Memory B cell (primary cell): ENCODE measurements around the gene POU3F1.

ENCODE experiments used
- ATAC-seq: fragments of 150-1000 bp; cut with Tn5 transposase; 2 replicates; pipeline ENCODE4 v1.10.0; 2021; ENCODE audit warnings: low read depth, mild to moderate bottlenecking, moderate library complexity
- DNase-seq, 2 donors: peaks; one replicate each; pipeline ENCODE4 v3.0.0; 2022; ENCODE audit warnings: low spot score in 2 of 2
- H3K27ac Mint-ChIP-seq: one replicate; pipeline ENCODE4 v1.8.0; 2022; ENCODE audit warnings: mild to moderate bottlenecking, moderate library complexity, mixed read lengths
- H3K27me3 Mint-ChIP-seq: one replicate; pipeline ENCODE4 v1.8.0; 2022; ENCODE audit warnings: mixed read lengths
- H3K36me3 Mint-ChIP-seq: one replicate; pipeline ENCODE4 v1.8.0; 2022; ENCODE audit warnings: mild to moderate bottlenecking, mixed read lengths
- H3K4me1 Mint-ChIP-seq: one replicate; pipeline ENCODE4 v1.8.0; 2022; ENCODE audit warnings: mixed read lengths
- H3K4me3 Mint-ChIP-seq: one replicate; pipeline ENCODE4 v1.8.0; 2022; ENCODE audit warnings: mild to moderate bottlenecking, moderate library complexity, mixed read lengths
- H3K9me3 Mint-ChIP-seq: one replicate; pipeline ENCODE4 v1.8.0; 2022; ENCODE audit warnings: mixed read lengths

The POU3F1 gene

DNA sequence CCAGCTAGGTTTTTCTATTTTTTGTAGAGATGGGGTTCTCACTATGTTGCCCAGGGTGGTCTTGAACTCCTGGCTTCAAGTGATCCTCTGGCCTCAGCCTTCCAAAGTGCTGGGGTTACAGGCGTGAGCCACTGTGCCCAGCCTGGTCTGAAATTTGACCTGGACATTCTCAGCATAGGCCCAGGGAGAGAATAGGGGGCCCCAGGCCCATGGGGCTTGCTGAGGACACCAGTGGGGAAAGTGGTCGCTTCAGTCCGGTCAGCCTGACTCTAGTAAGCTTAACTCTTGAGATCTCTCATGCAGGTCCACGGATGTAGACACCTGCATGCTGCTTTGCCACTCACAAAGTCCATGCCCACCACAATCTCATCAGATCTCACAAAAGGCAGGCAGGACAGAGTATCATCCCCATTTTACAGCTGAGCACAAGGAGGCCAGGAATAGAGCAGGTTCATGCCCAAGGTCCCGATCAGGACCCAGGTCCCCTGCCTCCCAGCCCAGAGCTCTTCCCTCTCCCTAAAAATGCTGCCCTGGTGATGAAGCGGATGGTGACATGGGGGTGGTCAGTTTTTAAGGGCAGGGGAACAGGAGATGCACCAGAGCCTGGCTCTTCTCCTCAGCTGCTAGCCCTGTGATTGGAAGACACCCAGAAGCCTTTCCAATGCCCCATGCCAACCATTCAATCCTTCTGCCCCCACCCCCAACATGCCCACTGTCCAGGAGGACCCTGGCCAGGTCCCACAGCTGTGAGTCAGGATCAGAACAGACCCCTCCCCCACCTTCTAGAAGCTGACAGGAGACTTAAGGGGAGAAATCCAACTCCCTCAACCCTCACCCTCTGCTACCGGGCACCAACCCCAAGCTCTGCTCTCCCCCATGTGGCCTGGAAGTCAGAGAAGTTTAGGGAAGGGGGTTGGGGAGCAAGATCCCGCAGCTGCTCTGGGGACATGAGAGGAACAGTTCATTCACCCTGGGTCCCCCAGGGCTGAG, 43.0 kb downstream of the POU3F1 start:
- Mint-ChIP-seq H3K9me3 (no peaks in the 10 kb centered on the region), H3K4me1 (peaks cover 6% of the 10 kb centered on the region)

GRCh38 chr1:38000529-38001455, 45.8 kb downstream of the POU3F1 start:
- H3K36me3 Mint-ChIP-seq: no peaks in the 10 kb centered on the region
- H3K27me3 Mint-ChIP-seq: peaks cover 7% of the 10 kb centered on the region
- H3K9me3 Mint-ChIP-seq: no peaks in the 10 kb centered on the region
- ATAC-seq: no peak
- no peak for DNase-seq
- H3K4me1 Mint-ChIP-seq: peaks cover 8% of the 10 kb centered on the region
- H3K27ac Mint-ChIP-seq: no peak overlapping the region
- no peak overlapping the region for H3K4me3 Mint-ChIP-seq

More for the DNA sequence above, 43.0 kb downstream of the POU3F1 start:
- peaks cover 10% of the 10 kb centered on the region for H3K27me3 Mint-ChIP-seq
- ATAC-seq (no peak), DNase-seq (no peak)
- no peak overlapping the region for H3K4me3 Mint-ChIP-seq
- no peaks in the 10 kb centered on the region for H3K36me3 Mint-ChIP-seq
- H3K27ac Mint-ChIP-seq: no peak overlapping the region

- ATAC-seq (no peak), DNase-seq (no peak)
- Mint-ChIP-seq H3K4me3 (no peak overlapping the region), H3K9me3 (no peaks in the 10 kb centered on the region), H3K27ac (no peak overlapping the region), H3K27me3 (peaks cover 7% of the 10 kb centered on the region), H3K4me1 (peaks cover 10% of the 10 kb centered on the region), H3K36me3 (no peaks in the 10 kb centered on the region)
Measured at GRCh38 chr1:38000233-38000528, 46.4 kb downstream of the POU3F1 start.

DNA sequence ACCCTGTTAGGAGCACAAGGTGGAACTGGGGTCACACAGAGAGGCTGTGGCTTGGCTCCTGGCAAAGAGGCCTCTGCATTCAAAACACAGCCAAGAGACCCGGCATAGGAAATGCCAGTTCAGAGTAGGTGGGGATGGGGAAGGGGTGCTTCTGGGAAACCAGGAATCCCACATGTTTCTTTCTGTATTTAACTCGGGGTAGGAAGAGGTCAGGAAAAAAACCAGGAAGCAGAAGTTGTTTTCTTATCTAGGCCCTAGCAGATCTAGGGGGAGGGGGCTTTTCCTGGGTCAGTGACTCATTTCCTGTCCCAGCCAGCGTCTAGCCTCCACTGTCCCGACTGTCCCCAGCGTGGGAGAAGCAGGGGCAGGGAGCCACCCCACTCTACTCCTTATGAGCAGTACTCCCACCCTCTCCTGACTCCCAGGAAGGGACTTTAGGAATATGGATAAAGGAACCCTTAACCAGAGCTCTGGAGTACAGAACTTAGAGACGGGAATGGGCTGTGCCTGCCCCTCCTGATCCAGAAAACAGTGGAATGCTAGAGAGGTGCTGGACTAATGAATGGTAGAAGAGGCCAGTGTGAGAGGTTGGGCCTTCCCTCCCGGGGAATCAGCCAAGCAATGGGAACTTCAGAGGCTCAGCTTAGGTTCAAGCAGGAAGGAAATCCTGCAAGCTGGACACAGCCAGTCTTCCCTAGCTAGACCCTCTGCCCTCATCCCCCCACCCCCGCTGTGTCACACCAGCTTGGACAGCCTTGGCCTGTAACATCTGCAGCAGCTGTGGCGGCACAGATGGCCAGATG, 47.0 kb downstream of the POU3F1 start:
- Mint-ChIP-seq H3K4me1 (peaks cover 14% of the 10 kb centered on the region), H3K27me3 (peaks cover 7% of the 10 kb centered on the region), H3K27ac (no peak overlapping the region), H3K9me3 (no peaks in the 10 kb centered on the region), H3K36me3 (no peaks in the 10 kb centered on the region), H3K4me3 (no peak overlapping the region)
- ATAC-seq (no peak), DNase-seq (no peak)

GRCh38 chr1:37998913-37999429, 47.6 kb downstream of the POU3F1 start:
- H3K4me3 Mint-ChIP-seq: no peak overlapping the region
- H3K4me1 Mint-ChIP-seq: peaks cover 10% of the 10 kb centered on the region

DNA sequence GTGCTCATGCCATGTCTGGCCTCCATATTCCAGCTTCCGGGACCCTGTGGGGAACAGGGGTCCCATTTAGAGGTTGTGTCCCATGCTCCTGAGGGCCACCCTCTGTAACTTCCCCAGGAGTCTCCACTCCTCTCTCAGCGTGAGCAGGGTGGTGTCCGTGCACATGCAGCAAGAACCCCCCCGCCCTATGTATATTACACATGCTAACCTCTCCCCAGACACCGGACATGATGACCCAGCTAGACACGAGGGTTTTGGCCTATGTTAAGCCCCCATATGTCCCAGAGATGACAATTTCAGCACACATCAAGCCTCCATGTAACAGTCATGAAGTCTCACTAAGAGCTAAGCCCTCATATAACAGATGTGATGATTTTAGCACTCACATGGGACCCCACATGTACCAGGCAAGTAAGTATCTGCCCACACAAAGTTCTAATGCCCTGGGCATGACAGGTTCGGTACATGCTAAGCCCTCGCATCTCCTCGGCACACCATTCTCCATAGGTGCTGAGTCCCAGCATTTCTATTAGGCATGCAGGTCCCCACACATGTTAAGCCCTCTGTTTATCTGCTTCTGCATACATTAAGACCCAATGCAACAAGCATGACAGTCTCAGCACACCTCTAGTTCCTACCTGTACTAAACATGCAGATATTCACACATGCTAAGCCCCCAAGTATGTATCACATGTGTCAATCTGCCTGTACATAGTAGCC, 48.3 kb downstream of the POU3F1 start:
- H3K27me3 Mint-ChIP-seq: no peaks in the 10 kb centered on the region
- ATAC-seq (no peak), DNase-seq (no peak)
- H3K36me3 Mint-ChIP-seq: no peaks in the 10 kb centered on the region
- no peak overlapping the region for H3K27ac Mint-ChIP-seq
- H3K4me3 Mint-ChIP-seq: no peak overlapping the region
- H3K4me1 Mint-ChIP-seq: peaks cover 10% of the 10 kb centered on the region
- no peaks in the 10 kb centered on the region for H3K9me3 Mint-ChIP-seq

More at GRCh38 chr1:37998913-37999429, 47.6 kb downstream of the POU3F1 start:
- Mint-ChIP-seq H3K27me3 (peaks cover 3% of the 10 kb centered on the region), H3K36me3 (no peaks in the 10 kb centered on the region), H3K27ac (no peak overlapping the region), H3K9me3 (no peaks in the 10 kb centered on the region)
- DNase-seq (no peak), ATAC-seq (no peak)

DNA sequence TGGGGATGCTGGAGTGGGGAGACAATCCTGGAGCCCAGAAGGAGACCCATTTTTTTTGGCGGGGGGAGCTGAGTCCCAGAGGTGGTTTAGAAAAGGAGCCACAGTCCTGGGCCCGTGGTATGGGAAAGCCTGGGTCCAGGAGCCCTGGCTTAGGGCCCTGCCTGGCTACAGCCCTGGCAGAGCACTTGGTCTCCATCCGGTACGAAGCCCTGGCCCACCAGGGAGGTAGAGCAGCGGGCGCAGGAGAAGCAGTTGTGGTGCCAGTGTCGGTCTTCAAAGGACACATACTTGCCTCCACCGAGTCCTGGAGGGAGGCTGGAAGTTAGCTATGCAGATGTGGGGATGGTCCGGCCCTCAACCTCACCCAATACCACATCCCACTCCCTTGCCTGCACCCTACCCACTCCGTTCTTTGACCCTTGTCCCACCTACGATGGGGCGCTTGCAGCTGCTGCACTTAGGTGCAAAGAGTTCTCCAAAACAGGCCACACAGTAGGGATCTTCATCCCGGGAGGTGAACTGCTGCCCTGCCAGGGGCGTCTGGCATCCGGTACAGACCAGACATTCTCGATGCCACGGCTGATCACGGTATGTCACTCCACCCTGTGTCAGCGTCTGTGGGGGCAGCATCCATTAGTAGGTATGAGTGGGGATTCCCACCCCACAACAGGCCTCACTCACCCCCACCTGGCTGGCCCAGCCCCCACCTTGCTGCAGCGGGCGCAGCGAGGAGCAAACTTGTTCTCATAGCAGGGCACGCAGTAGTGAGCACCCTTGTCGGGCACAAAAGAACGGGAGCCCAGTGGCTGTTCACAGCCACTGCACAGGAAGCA, 49.1 kb downstream of the POU3F1 start:
- DNase-seq (no peak), ATAC-seq (no peak)
- Mint-ChIP-seq H3K9me3 (no peaks in the 10 kb centered on the region), H3K4me1 (peaks cover 10% of the 10 kb centered on the region), H3K4me3 (no peak overlapping the region), H3K27me3 (no peaks in the 10 kb centered on the region), H3K27ac (no peak overlapping the region), H3K36me3 (no peaks in the 10 kb centered on the region)

DNA sequence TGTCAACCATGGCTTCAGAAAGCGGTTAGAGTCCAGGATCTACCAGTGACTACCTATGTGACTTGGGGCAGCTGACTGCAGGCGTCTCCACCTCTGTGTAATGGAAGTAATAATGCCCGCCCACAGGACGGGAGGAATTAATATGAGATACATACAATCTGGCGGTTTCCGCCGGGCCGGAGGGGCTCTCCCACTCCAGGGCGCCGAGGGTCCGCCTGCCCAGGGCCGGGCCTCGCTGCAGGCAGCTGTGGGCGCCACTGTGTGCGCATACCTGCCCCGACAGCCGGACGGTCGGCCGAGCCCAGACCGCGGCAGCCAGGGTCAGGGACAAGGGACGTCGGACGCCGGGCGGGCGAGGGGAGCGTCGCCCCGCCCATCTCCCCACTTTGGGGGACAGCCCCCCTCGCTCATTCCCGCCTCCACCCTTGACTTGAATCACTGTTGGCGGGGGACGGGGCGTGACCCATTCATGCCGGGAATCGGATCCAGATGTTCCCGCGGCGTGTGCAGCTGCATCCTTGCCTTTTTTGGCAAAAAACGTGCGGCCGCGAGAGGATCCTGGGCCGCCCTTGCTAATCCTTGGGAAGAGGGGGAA, 50.7 kb downstream of the POU3F1 start:
- H3K4me1 Mint-ChIP-seq: peaks cover 10% of the 10 kb centered on the region

DNA sequence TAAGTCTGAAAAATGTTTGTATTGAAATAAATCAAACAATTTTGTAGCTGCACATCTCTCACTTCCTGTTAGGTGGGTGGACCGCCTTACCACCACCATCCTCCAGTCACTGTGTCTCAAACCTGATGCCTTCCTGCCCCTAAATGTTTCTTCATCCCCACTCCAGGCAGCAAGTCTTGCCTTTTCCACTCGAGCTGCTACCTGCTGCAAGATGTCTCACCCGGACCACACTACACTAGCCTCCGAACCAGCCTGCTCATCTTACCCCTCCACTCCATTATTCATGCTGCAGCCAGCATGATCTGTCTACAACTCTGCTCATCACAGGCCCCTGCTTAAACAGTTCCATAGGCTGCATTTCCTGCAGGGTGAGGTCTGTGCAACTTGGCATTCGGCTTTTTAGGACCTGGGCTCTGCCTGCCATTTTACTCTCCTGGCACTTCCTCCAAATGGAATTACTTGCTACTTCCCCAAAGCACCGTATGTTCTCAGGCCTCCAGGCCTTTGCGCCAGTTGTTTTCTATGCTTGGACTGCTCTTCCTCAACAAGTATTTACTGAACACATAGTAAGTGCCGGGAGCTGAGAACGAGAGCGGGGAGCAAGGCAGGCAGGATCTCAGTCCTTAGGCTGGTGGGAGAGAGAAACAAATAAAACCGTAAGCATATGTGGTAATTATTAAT, 51.6 kb downstream of the POU3F1 start:
- no peaks in the 10 kb centered on the region for H3K36me3 Mint-ChIP-seq
- H3K9me3 Mint-ChIP-seq: no peaks in the 10 kb centered on the region

More for the DNA sequence above, 50.7 kb downstream of the POU3F1 start:
- ATAC-seq (peak; percentile 67), DNase-seq (no peak)
- H3K9me3 Mint-ChIP-seq: no peaks in the 10 kb centered on the region
- no peaks in the 10 kb centered on the region for H3K36me3 Mint-ChIP-seq
- no peak overlapping the region for H3K27ac Mint-ChIP-seq
- H3K4me3 Mint-ChIP-seq: peak overlapping the region; percentile 80
- no peaks in the 10 kb centered on the region for H3K27me3 Mint-ChIP-seq

More for the DNA sequence above, 51.6 kb downstream of the POU3F1 start:
- Mint-ChIP-seq H3K4me1 (peaks cover 12% of the 10 kb centered on the region), H3K27ac (no peak overlapping the region), H3K27me3 (no peaks in the 10 kb centered on the region), H3K4me3 (peak overlapping the region; percentile 80)
- DNase-seq (no peak), ATAC-seq (no peak)
